Caco-2 (cell line): ENCODE data around the gene FADD. TPM values are rescaled to one million over a fixed set of nuclear protein-coding genes. Genes with fewer than 3 reads are reported as not detected.

Source experiments
- Bru-seq: library from RNA; stranded (reverse); fragments of 400-500 nt; gene quantifications from one replicate; lab custom pipeline; 2021; lab: Mats Ljungman, UMichigan
- BruChase-seq, 2 experiments: library from RNA; stranded (reverse); fragments of 400-500 nt; gene quantifications; one replicate each; lab custom pipeline; 2021; lab: Mats Ljungman, UMichigan
- BruUV-seq: library from RNA; stranded (reverse); fragments of 400-500 nt; replicated peaks from 2 replicates; lab custom pipeline; 2021; lab: Mats Ljungman, UMichigan
- CTCF ChIA-PET: fragments of 300-600 bp; sonication (Branson Sonifier 250); formaldehyde crosslinking; loops from one replicate; lab custom pipeline; 2022; ENCODE audit warnings: antibody characterized with exemption; lab: Charles Lee
- POLR2A ChIA-PET: fragments of 300-600 bp; sonication (Branson Sonifier 250); formaldehyde crosslinking; loops from one replicate; lab custom pipeline; 2022; ENCODE audit warnings: antibody characterized with exemption; lab: Charles Lee
- DNase-seq, 2 experiments: peaks; one replicate each; pipeline versions ENCODE4 v3.0.0 to v3.0.0-alpha.2; 2020 to 2022
- H3K27me3 ChIP-seq: replicated peaks from 2 replicates; pipeline ENCODE4 v1.6.0; 2011; ENCODE audit warnings: low read length; ENCODE audit not compliant: control insufficient read depth, insufficient read depth
- H3K36me3 ChIP-seq: 2 replicates; pipeline ENCODE4 v1.5.1; 2011; ENCODE audit warnings: low read length; ENCODE audit not compliant: control insufficient read depth, insufficient read depth
- H3K4me1 ChIP-seq: fragments of 250-450 bp; sonication (Bioruptor Pico); 2 replicates; pipeline ENCODE4 v1.5.1; 2020; ENCODE audit warnings: mild to moderate bottlenecking
- H3K4me3 ChIP-seq: 2 replicates; pipeline ENCODE4 v1.5.1; 2011; ENCODE audit warnings: low read depth, mild to moderate bottlenecking, control low read depth, low read length
- H3K9me3 ChIP-seq: fragments of 250-450 bp; sonication (Bioruptor Pico); 2 replicates; pipeline ENCODE4 v1.5.1; 2020; ENCODE audit warnings: mild to moderate bottlenecking, moderate library complexity
- H3K27ac Mint-ChIP-seq: one replicate; pipeline ENCODE4 v1.8.0; 2022; ENCODE audit warnings: mixed read lengths; ENCODE audit not compliant: unreplicated experiment
- H3K27me3 Mint-ChIP-seq: one replicate; pipeline ENCODE4 v1.8.0; 2022; ENCODE audit warnings: mixed read lengths; ENCODE audit not compliant: insufficient read depth, unreplicated experiment
- H3K36me3 Mint-ChIP-seq: one replicate; pipeline ENCODE4 v1.8.0; 2022; ENCODE audit warnings: mild to moderate bottlenecking, mixed read lengths; ENCODE audit not compliant: insufficient read depth, unreplicated experiment
- H3K4me1 Mint-ChIP-seq: one replicate; pipeline ENCODE4 v1.8.0; 2022; ENCODE audit warnings: low read depth, mixed read lengths; ENCODE audit not compliant: unreplicated experiment
- H3K4me3 Mint-ChIP-seq: one replicate; pipeline ENCODE4 v1.8.0; 2022; ENCODE audit warnings: mild to moderate bottlenecking, moderate library complexity, mixed read lengths; ENCODE audit not compliant: unreplicated experiment
- H3K9me3 Mint-ChIP-seq: one replicate; pipeline ENCODE4 v1.8.0; 2022; ENCODE audit warnings: mixed read lengths; ENCODE audit not compliant: unreplicated experiment
- CTCF ChIP-seq, 2 experiments: fragments of 200-600 bp in 1 of 2; IDR thresholded peaks; 1 replicate in 1 of 2; 2 replicates in 1 of 2; pipeline versions ENCODE4 v1.5.1 to v1.8.0; 2011 to 2022; ENCODE audit warnings: antibody characterized with exemption in 1 of 2, control low read depth in 1 of 2, inconsistent platforms in 1 of 2, low read depth in 1 of 2, low read length in 1 of 2, mild to moderate bottlenecking in 1 of 2, moderate library complexity in 1 of 2; ENCODE audit not compliant: insufficient read depth in 1 of 2, severe bottlenecking in 1 of 2, unreplicated experiment in 1 of 2
- intact Hi-C: fragments of 100-400 bp; cut with micrococcal nuclease; formaldehyde crosslinking; loops from one replicate; pipeline ENCODE4 v1.10.0; 2022; ENCODE audit not compliant: unreplicated experiment
- long read RNA-seq: library from polyadenylated mRNA; stranded (forward); transcript quantifications from one replicate; pipeline ENCODE4 v2.0.0, GENCODE V29; 2022
- total RNA-seq: library from RNA; stranded (reverse); gene quantifications from 2 replicates; pipeline ENCODE4 v1.2.3, GENCODE V29; 2022

Gene FADD
- total RNA-seq = 45.8 and 51.3 TPM in 2 replicates
- percentile 93 among the genes with signal in this experiment for Bru-seq, nascent RNA
- BruChase-seq, experiment 1, labeled RNA remaining after a 2-hour chase = percentile 94 among the genes with signal in this experiment
- BruChase-seq, experiment 2, labeled RNA remaining after a 6-hour chase = percentile 73 among the genes with signal in this experiment
- long read RNA-seq, transcript FADD-201 (2 exons, 1,841 nt) = major isoform, 88 of 98 reads
- long read RNA-seq, partial matches to known transcripts = 0 of 98 reads
- long read RNA-seq, other reads (novel, unspliced or antisense) = 10 of 98 reads

DNA sequence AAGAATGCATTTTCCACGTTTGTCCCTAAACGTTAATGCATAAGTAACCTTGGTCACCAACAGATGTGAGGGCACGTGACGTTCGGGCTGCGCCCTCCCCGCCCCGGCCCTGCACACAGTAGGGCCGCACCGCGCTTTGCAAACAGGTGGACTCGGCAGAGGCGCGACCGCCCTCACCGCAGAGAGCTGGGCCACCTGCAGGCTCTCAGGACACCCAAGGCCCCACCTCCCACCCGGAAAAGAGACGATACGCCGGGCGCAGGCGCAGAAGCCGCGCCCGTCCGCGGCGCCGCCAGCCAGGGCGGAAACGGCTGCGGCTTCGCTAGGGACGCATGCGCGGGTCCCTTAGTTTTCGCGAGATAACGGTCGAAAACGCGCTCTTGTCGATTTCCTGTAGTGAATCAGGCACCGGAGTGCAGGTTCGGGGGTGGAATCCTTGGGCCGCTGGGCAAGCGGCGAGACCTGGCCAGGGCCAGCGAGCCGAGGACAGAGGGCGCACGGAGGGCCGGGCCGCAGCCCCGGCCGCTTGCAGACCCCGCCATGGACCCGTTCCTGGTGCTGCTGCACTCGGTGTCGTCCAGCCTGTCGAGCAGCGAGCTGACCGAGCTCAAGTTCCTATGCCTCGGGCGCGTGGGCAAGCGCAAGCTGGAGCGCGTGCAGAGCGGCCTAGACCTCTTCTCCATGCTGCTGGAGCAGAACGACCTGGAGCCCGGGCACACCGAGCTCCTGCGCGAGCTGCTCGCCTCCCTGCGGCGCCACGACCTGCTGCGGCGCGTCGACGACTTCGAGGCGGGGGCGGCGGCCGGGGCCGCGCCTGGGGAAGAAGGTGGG is at the start of gene FADD:
TSS of gene FADD (plus strand) at position 377 of the 831 bp plus-strand sequence. CDS start at position 541, 164 bp downstream.
- H3K36me3 Mint-ChIP-seq = peaks cover 61% of the 10 kb centered on the region
- ChIA-PET POLR2A (interaction anchor here (0.6 to 1.0 kb wide), 6 partner anchors 28 to 270 kb away, joined by 3 to 11 read pairs (median 4); no protein-coding TSS in a partner anchor), CTCF (interaction anchor here (0.6 to 2.1 kb wide), 8 partner anchors 30 to 571 kb away, joined by 3 to 7 read pairs (median 4); partner anchors contain the start of gene PPFIA1)
- Histone ChIP-seq H3K4me1 (peaks cover 17% of the 10 kb centered on the region), H3K9me3 (peaks cover 14% of the 10 kb centered on the region), H3K27me3 (no peaks in the 10 kb centered on the region), H3K36me3 (peaks cover 7% of the 10 kb centered on the region), H3K4me3 (peak within 1 kb of the TSS; percentile 94)
- BruUV-seq = no TSS peak
- H3K4me1 Mint-ChIP-seq = peaks cover 16% of the 10 kb centered on the region
- H3K4me3 Mint-ChIP-seq = peak within 1 kb of the TSS; percentile 91
- DNase-seq = peak; percentile 97 to 98
- no peaks in the 10 kb centered on the region for H3K27me3 Mint-ChIP-seq
- intact Hi-C loops = loop anchor here (1.0 to 2.0 kb wide), 2 partner anchors 40 to 67 kb away; partner anchors contain the start of gene PPFIA1
- no peak for TF ChIP-seq CTCF (IDR thresholded peaks at IDR 0.05; ENCODE audit: insufficient read depth in 1 of 2, low read depth in 1 of 2, low read length in 1 of 2, severe bottlenecking in 1 of 2, unreplicated experiment in 1 of 2)
- H3K27ac Mint-ChIP-seq = peak within 1 kb of the TSS; percentile 79
- H3K9me3 Mint-ChIP-seq = no peaks in the 10 kb centered on the region

DNA sequence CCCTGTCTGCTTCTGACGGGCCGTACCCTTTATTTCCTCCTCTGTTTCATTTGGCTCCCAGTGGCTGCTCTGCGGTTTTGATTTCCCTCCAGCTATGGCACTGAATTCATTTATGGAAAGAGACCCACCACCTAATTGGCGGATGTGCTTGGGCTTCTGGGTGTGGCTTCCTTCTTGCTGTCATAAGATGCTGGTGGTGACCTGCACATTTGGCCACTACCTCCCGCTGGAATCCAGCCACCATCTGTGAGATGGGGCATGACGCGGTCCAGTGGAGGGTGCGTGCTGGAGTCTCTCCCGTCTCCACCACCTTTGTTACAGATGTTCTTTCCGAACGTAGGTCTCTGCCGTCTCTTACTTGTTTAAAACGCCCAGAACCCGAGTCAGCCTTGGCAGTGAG is 47.7 kb upstream of the FADD start:
- BruUV-seq = no TSS peak
- ChIA-PET CTCF (no interaction called here), POLR2A (no interaction called here)
- Mint-ChIP-seq H3K9me3 (no peaks in the 10 kb centered on the region), H3K4me3 (no peak overlapping the region), H3K27ac (no peak overlapping the region), H3K4me1 (no peaks in the 10 kb centered on the region), H3K27me3 (no peaks in the 10 kb centered on the region), H3K36me3 (no peaks in the 10 kb centered on the region)
- H3K4me1 ChIP-seq = no peaks in the 10 kb centered on the region
- intact Hi-C loops = no loop called here
- DNase-seq = no peak
- no peak overlapping the region for H3K4me3 ChIP-seq
- H3K36me3 ChIP-seq = no peaks in the 10 kb centered on the region
- no peaks in the 10 kb centered on the region for H3K9me3 ChIP-seq
- no peaks in the 10 kb centered on the region; the same call in 1 of the 2 replicates for H3K27me3 ChIP-seq
- no peak for TF ChIP-seq CTCF (IDR thresholded peaks at IDR 0.05; ENCODE audit: insufficient read depth in 1 of 2, low read depth in 1 of 2, low read length in 1 of 2, severe bottlenecking in 1 of 2, unreplicated experiment in 1 of 2)
